HG03442 (cell line): Measurements from ENCODE around the gene PHLDA3.
"Not testable (repeated sequence)": the region's sequence is repeated elsewhere in the genome, so short reads cannot be mapped to it uniquely, and the experiment has no call there.

Experiments
- ATAC-seq: cut with Tn5 transposase; IDR thresholded peaks from one replicate; pipeline ENCODE4 v1.9.1; 2021; ENCODE audit warnings: mild to moderate bottlenecking, moderate library complexity; ENCODE audit not compliant: unreplicated experiment

Gene PHLDA3

GRCh38 chr1:201488830-201489589 lies 20.0 kb upstream of the PHLDA3 start:
- no peak for ATAC-seq

GRCh38 chr1:201487742-201488141 lies 18.8 kb upstream of the PHLDA3 start:
- ATAC-seq = no peak

DNA sequence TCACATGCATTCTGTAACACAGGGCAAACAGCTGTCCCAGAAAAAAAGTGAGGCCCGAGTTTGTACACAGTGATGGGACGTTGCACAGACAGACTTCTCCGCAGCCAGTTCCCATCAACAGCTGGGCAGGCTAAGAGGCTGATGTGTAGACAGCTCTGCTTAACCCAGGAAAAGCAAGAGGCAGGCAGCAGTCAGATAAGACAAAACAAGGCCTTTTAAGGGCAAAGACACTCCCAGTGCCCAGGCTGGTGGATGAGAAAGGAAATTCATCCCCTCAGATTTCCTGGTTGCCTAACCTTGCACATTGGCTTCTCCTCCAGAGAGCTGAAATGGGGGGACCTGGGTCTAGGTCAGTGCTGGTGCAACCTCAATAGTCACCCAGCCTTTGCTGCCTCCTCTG lies 17.2 kb upstream of the PHLDA3 start:
- ATAC-seq = no peak

DNA sequence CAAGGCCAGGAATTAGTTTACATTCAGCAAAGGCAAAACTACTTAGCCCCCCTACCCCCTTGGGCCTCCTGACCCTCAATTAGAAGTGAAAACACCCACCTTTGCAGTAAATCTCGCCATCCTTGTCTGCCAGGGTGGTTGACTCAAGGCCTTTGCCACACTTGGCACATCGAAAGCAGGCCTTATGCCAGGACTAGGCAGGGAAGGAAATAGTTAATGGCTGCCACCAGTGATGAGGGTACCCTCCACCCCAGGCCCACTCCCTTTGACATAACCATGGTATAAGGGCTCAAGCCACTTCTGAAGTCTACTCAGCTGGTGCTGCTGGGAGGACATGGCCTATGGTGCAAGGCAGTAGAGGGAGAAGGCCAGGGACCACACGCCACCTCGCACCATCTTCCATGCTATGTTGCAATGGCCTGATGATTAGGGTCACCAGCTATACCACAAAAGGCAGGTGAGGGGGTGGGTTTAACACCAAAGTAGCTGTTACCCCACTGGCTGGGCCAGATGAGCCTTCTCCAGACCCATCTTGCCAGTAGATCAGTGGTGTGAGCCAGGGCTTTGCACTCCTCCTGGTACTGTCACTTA lies 16.3 kb upstream of the PHLDA3 start:
- ATAC-seq = no peak

- ATAC-seq = no peak
These were observed 14.5 kb upstream of the PHLDA3 start for GRCh38 chr1:201483373-201483949.

DNA sequence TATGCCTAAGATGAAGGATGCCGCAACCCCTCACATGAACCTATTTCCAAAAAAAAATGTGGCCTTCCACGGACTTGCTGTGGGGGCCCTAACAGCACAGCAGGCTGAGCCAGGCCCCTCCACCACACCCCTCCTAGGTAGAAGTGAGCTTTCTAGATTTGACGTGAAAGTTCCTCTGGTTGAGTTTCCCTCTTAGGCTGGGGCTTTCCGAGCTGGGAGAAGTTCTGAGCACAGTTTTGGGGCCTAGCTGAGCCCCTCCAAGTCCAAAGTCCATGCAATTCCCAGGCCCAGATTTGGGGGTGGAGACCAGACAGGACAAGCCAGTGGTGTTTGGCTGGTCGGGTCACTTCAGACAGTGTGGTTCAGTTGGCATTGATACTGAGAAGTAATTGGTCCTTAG lies 13.8 kb upstream of the PHLDA3 start:
- ATAC-seq = no peak

DNA sequence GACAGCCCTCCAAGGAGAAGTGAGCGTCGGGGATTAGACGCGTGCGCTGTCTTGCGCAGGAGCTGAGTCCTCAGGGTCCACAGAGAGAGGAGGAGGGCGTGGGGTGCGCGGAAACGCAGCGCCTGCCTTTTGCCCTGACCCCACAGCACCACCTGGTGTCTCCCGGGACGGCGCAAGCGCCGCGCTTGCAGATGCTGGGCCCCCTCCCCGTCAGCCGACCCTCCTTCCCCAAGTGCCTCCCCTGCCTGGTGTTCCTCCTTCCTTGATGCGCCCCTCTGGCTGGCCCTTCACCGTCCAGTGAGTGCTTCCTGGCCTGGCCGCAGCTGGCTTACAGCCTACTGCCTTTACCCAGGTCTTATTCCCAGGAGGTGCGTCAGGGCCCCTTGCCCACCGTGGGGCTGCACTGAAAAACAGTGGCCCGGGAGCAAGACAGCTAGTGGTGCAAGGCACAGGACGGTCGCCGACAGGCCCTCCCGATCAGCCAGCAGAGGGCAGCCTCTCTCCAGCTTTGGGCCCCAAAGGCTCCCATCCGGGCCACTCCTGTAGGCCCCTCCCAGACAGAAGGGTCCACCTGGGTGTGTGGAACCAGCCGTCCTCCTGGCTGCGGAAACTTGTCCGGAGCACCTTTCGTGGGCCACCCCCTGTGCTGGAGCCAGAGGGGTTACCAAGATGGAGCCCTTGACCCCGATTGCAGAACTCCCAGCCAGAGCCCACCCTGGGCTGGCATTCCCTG lies 12.9 kb upstream of the PHLDA3 start:
- ATAC-seq = peak; percentile 72

- no peak for ATAC-seq
These were observed 12.0 kb upstream of the PHLDA3 start for GRCh38 chr1:201481004-201481380.

- ATAC-seq = peak; percentile 53
These were observed 11.4 kb upstream of the PHLDA3 start for GRCh38 chr1:201480231-201481003.

DNA sequence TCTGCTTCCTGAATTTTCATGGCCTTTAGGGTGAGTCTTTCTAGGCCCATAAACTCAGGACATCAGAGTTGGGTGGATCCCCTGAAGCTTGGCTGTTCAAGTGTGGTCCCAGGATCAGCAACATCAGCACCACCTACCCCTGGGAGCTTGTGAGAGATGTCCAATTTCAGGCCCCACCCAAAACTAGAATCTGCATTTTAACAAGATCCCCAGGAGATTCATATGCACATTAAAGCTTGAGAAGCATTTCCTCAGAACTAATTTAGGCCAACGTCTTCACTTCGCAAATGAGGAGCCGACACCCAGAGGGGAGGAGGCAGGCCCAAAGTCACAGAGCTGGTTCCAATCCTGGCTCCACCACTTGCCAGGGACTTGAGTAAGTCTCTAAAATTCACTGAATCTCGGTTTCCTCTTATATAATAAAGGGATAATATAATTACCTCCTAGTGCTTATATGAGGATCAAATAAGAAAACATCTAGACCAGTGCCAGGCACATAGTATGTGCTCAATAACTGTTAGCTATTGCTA lies 10.3 kb upstream of the PHLDA3 start:
- ATAC-seq = no peak

- not testable (repeated sequence) for ATAC-seq
These were observed 9.7 kb upstream of the PHLDA3 start for GRCh38 chr1:201478666-201479065.

- no peak for ATAC-seq
These were observed 7.8 kb upstream of the PHLDA3 start for GRCh38 chr1:201476670-201477344.

DNA sequence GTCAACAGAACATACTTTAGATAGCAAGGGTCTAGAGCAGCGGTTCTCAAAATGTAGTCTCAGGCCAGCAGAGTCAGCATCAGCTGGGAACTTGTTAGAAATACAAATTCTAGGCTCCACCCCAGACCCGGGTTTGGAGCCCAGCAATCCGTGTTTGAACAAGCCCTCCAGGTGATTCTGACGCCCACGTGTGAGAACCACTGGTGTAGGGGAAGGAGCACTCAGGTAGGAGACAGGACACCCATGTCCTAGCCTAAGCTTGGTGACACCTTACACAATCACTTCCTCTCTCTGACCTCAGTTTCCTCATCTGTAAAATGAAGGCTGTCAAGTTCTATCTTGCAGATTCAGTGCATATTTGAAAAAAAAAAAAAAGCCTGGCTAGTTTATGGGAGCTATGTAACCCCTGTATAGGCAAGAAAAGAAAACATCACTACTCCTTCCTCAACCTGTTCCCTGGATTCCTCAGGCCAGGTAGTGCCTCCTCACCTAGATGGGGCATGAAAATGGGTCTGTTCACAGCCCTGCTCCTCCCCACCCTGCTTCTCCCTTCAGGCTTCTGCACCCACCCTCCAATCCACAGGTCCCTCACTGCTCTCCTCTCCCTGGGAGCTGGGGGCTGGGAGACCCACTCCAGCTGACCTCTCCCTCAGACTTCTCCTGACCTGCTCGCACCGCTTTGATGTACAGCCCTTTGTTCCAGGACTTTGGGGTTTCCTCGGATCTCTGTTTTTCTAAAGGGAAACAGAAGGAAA lies 7.1 kb upstream of the PHLDA3 start:
- no peak for ATAC-seq

- no peak for ATAC-seq
These were observed 6.1 kb upstream of the PHLDA3 start for GRCh38 chr1:201475130-201475529.

DNA sequence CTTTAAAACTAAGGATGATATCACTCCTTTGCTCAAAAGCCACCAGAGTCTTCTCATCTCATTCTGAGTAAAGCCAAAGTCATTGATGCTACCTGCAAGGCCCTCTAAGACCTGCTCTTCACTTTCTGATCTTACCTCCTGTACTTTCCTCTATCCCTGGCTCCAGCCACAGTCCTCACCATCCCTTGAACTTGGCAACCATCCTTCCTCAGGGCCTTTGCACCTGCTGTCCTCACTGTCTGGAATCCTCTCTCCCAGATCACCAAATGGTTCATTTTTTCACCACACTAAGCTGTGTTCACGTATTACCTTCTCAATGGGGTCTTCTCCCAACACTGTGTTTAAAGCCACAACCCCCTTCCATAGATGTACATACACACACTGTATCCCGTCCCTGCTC lies 4.3 kb upstream of the PHLDA3 start:
- no peak for ATAC-seq

DNA sequence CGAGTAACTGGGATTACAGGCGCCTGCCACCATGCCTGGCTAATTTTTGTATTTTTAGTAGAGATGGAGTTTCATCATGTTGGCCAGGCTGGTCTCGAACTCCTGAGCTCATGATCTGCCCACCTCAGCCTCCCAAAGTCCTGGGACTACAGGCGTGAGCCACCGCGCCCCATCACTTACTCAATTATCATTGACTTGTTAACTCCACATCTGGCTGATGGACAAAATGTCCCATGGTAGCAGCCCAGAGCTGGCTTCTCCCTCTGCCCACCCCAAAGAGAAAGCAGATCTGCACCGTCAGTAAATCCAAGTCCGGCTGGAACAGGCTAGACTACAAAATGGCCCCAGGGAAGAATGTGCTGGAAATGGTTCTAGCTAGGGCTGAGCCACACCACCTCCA lies 3.3 kb upstream of the PHLDA3 start:
- not testable (repeated sequence) for ATAC-seq

GRCh38 chr1:201471772-201472171 lies 2.8 kb upstream of the PHLDA3 start:
- no peak for ATAC-seq

DNA sequence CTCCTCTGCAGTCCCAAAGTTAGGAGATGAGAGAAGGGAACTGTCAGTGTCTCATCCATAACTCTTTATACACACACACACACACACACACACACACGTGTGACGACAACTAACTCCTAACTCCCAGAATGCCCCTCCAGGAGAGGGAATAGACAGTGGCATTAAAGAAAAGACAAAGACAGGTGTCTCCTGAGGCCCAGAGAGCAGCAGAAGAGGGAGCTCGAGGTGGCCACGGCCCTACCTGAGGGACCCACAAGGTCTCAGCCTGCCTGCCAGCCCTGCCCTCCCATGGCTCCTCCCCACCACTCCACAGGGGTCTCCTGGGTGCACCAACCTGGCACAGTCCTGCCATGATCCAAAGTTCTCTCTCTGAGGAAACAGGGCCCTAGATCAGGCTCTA lies 1.6 kb upstream of the PHLDA3 start:
- ATAC-seq = no peak

GRCh38 chr1:201469645-201470074 lies 672 bp upstream of the PHLDA3 start:
- ATAC-seq = no peak

DNA sequence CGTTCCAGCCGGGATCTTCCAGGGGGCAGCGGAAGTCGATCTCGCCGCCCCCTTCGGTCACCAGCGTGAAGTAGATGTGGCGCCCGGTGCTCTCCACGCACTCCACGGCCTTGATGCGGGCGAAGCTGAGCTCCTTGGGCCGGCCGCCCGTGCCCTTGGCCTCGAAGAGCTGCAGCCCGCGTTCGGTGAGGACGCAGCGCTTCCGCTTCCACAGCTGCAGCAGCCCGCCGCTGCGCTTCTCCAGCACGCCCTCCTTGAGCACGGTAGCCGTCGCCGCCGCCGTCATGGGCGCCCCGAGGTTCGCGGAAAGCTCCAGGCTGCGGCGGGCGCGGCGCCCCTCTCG lies 516 bp downstream of the PHLDA3 start:
- peak; percentile 31 for ATAC-seq
